NCI-H187 treated with DMSO at 0.1 percent for 48 hours (cell line): ENCODE data around the gene PHF1.
A peak's percentile ranks its signal among the peaks of the same experiment; 100 is the strongest.
"Not testable (repeated sequence)": the region's sequence is repeated elsewhere in the genome, so short reads cannot be mapped to it uniquely, and the experiment has no call there.

Experiments used
- DNase-seq: peaks from one replicate; lab custom pipeline; 2025; lab: John Stamatoyannopoulos, UW

PHF1 gene

DNA sequence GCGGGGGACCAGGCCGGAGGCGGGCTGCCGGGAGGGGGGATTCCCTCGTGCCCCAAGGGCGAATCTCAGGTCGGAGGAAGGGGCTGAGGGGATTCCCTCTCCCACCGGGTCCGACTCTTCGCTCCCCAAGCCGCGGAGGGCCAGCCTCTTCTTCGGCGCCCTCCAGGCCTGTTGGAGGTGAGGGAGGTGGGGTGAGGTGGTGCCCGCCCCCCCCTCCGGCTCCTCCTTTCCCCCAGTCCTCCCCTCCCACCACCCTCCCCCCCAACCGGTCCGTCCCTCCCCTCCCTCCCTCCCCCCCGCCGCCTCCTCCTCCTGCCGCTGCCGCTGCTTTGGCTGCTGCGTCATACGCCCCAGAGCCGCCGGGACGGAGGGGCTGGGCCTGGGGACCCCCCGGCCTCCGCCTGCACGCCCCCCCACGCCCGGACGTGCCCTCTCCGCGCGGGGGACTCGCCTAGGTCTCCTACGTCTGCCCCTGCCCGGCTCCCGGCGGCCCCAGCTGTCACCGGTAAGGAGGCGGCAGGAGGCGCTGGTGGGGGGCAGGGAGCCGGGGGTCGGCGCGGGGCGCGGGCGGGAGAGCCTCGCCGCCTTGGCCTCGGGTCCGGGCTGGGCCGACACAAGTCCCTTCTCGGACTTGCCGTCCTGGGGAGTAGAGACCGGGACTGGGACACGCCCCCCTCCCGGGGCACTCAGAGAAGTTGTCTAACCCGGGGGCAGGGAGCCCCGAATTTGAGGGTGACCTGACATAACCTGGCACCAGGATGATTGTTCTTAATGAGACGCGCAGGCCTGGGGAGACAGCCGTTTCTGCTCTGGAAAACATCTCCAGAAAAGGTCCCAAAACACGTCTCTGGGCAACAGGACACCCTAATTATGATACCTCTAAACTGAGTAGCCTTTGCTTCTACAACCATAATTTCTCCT, at the start of gene PHF1:
Gene PHF1, plus strand, starts transcription at position 304 of the 921 bp plus-strand sequence. CDS start 1,250 bp downstream, outside the sequence.
- no peak for DNase-seq

GRCh38 chr6:33363486-33363885, 47.3 kb upstream of the PHF1 start:
- DNase-seq, result not testable (repeated sequence)

DNA sequence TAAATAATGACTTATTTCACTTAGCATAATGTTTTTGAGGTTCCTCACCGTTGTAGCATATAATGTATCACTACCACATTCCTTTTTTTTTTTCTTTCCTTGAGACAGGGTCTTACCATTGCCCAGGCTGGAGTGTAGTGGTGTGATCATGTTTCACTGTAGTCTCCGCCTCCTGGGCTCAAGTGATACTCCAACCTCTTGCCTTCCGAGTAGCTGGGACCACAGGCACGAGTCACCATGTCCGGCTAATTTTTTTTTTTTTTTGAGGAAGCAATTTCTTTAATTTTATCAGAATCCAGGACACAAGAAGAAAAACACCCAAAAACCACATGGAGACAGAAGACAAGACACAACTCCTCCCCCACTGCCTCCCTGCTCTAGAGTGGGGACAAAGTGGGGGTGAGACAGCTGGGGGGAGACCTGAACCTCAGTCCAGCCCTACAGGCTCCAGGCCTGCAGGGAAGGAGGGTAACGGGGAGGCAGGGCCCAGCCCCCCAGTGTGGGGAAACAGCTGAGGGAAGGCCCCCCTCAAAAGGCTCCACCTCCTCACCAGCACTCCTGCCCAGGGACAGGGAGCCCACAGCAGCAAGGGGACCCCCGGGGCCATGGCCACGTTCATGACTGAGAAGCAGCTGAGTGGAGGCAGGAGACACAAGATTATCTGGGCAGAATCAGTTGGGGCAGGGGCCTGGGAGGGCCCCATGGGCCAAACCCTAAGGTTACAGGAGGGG, 46.2 kb upstream of the PHF1 start:
- DNase-seq, result peak; percentile 36

DNA sequence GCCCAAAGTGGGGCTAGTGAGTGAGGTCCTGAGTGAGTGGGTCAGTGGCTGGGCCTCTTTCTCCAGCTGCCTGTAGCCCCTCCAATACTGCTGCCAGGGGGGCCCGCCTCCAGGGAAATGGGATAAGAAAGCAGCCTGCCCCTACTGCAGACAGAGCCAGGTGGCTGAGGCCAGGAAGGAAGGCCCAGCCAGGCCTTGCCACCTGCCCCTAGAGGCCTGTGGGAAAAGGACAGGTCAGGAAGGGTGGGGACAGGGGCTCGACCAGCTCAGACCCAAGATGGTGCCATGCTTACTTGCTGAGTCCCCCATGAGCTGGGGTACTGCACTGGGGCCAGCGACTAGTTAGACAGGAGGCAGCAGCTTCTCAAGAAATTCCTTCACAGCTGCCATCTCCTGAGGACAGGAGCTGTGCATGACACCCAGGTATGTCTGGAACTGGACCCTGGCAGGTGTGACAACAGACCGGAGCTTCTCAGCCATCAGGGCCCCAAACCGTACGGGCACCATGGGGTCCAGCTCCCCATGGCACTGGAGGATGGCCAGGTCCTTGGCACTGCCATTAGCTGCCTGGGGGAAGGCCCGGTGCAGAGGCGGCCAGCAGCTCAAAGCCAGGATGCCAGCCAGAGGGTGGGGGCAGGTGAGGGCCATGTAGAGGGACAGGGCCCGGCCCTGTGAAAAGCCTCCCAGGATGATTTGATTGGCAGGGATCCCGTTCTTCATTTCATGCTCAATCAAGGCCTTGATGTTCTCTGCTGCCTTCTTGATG, 45.4 kb upstream of the PHF1 start:
- not testable (repeated sequence) for DNase-seq

DNA sequence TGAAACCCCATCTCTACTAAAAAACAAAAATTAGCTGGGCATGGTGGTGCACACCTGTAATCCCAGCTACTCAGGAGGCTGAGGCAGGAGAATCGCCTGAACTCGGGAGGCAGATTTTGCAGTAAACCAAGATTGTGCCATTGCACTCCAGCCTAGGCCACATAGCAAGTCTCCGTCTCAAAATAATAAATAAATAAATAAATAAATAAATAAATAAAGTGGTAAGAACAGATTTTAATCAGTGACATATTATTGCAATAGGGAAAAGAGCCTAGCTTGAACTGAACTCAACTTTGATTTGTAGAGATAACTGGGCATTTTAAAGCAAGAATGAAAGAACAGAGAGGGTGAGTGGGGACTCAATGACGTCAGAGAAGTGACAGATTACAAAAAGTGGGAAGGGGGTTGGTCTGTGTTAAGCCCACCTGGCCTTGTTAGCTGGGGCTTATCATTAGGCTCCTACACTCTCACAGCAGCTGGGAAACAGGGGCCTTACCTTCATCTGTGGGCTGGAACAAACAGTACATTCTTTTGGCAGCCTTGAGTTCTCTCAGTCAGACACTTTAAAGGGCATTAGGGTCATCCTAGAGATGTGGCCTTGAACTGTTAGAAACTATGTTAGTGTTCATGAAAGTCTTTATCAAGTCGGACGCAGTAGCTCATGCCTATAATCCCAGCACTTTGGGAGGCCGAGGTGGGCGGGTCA, 43.7 kb upstream of the PHF1 start:
- DNase-seq, result no peak

DNA sequence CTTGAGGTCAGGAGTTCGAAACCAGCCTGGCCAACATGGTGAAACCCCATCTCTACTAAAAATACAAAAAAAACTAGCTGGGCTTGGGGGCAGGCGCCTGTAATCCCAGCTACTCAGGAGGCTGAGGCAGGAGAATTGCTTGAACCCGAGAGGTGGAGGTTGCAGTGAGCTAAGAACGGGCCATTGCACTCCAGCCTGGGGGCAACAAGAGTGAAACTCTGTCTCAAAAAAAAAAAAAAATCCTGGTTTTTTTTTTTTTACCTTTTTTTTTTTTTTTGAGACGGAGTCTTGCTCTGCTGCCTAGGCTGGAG, 43.1 kb upstream of the PHF1 start:
- DNase-seq, result not testable (repeated sequence)

- DNase-seq, result not testable (repeated sequence)
Measured at GRCh38 chr6:33371901-33372300, 38.9 kb upstream of the PHF1 start.

- DNase-seq, result no peak
Measured at GRCh38 chr6:33372526-33373123, 38.2 kb upstream of the PHF1 start.

DNA sequence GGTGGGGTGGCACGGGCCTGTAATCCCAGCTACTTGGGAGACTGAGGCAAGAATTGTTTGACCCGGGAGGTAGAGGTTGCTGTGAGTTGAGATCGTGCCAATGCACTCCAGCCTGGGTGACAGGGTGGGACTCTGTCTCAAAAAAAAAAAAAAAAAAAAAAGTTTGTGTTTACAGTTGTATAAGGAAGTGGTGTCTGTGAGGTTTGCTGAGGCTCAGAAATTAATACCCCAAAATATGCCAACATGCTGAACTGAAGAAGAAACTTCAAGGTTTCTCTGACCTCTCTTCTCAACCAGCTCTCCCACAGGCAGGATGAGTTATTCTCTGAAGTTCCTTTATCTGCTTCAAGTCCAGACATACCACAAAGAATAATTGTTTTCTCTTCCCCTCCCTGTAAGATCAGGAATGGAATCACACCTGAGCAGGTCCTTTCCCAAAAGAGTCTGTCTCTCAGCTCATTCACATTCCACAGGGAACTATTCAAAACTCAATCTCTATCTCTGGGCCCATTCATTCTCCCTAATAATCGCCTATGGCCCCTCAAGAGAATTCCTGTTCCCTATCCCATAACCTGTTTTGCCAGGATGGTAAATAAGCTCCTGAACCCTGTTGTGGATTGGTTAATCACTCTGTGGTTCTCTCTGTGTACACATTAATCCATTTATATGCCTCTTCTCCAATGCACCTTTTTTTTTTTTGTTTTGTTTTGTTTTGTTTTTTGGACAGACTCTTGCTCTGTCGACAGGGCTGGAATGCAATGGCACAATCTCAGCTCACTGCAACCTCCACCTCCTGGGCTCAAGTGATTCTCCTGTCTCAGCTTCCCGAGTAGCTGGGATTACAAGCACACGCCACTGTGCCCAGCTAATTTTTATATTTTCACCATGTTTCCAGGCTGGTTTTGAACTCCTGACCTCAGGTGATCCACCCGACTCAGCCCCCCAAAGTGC, 36.6 kb upstream of the PHF1 start:
- no peak for DNase-seq

DNA sequence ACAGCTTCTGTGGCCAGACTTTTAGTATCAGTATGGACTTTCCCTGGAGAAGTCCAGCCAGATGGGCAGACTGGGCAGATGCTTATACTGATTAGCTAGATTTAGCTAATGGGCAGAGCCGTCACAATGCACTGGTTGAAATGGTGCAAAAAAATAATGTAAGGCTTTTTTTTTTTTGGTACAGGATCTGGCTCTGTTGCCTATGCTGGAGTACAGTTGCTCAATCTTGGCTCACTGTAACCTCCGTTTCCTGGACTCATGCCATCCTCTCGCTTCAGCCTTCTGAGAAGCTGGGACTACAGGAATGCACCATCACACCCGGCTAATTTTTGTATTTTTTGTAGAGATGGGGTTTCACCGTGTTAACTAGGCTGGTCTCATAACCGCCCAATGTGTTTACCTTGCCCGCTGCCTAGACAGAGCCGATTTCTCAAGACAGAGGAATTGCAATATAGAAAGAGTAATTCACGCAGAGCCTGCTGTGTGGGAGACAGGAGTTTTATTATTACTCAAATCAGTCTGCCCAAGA, 35.6 kb upstream of the PHF1 start:
- no peak for DNase-seq

DNA sequence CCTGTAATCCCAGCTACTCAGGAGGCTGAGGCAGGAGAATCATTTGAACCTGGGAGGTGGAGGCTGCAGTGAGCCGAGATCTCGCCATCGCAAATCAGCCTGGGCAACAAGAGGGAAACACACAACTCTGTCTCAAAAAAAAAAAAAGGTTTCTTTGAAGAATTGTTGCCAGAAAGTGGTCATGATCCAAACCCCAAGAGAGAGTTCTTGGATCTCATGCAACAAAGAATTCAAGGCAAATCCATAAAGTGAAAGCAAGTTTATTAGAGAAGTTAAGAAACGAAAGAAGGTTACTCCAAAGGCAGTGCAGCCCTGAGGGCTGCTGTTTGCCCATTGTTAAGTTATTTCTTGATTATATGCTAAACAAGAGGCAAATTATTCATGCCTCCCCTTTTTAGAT, 33.6 kb upstream of the PHF1 start:
- DNase-seq, result no peak

DNA sequence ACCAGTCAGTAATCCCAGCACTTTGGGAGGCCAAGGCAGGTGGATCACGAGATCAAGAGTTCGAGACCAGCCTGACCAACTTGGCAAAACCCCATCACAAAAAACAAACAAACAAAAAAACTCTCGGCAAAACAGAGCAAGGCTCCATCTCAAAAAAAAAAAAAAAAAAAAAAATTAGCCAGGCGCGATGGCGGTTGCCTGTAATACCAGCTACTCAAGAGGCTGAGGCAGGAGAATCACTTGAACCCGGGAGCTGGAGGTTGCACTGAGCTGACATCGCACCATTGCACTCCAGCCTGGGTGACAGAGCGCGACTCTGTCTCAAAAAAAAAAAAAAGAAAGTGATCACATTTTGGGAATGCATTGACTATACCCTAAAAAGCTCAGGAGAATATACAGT, 31.6 kb upstream of the PHF1 start:
- not testable (repeated sequence) for DNase-seq

DNA sequence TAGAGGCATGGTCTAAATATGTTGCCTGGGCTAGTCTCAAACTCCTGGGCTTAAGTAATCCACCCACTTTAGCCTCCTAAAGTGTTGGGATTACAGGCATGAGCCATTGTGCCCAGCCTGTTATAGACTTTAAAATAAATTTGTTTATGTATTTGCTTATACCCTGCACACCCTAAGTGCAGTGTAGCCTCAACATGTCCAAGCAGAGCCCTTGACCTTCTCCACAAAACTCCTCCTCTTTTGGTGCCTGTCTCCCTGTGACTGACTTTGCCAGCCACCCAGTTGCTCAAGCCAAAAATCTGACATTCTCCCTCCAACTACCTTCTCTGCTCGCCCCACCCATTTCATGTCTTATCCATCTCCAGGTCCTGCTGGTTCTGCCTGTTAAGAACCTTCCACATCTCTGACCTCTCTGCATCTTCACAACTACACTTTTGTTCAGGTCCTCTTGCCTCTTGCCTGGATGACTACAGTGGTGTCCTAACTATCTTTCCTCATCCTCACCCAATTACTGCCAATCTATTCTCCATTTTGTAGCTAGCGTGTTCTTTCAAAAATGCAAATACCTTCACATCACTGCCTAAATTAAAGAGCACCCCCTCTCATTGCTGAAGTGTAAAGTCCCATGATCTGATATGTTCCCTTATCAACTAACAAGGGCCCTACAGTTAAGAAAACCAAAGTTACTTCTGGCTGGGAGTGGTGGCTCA, 30.4 kb upstream of the PHF1 start:
- DNase-seq, result no peak

GRCh38 chr6:33383427-33384185, 27.2 kb upstream of the PHF1 start:
- no peak for DNase-seq

DNA sequence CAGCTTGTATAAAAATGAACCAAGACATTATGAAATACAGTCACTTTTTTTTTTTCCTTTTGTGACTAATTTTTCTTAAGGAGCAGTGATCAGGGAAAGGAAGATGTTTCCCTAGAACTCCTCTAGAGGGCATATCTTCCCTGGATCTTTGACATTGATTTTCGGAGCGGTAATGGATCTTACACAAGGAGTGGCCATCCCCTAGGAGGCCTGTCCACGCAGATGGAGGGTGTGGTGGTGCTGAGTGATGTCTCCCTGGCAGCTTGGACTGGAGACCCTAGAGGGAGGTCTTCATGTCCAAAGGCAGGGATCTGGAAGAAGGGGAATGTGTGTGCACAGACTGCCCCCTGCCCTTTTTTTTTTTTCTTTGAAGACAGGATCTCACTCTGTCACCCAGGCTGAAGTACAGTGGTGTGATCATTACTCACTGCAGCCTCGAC, 26.2 kb upstream of the PHF1 start:
- DNase-seq, result no peak

- DNase-seq, result no peak
Measured at GRCh38 chr6:33390173-33390572, 20.6 kb upstream of the PHF1 start.

- no peak for DNase-seq
Measured at GRCh38 chr6:33390767-33391277, 20.0 kb upstream of the PHF1 start.

GRCh38 chr6:33391278-33391921, 19.4 kb upstream of the PHF1 start, which contains the start of gene KIFC1:
KIFC1 (plus strand) TSS chr6:33391823; CDS start chr6:33391986, 163 bp downstream.
- peak; percentile 97 for DNase-seq
